ENCODE data around the gene NTN4.
A peak's percentile ranks its signal among the peaks of the same experiment; 100 is the strongest.
"Not testable (repeated sequence)": the region's sequence is repeated elsewhere in the genome, so short reads cannot be mapped to it uniquely, and the experiment has no call there.

The NTN4 gene

GRCh38 chr12:95759039-95759438, 31.5 kb downstream of the NTN4 start:
- H3K4ac ChIP-seq (ENCODE audit: low read depth, low read length) = no peak overlapping the region

GRCh38 chr12:95756362-95756761, 34.2 kb downstream of the NTN4 start:
- Histone ChIP-seq H3K18ac (ENCODE audit: low read length) (no peak overlapping the region), H4K5ac (ENCODE audit: low read length) (no peak overlapping the region), H3K4me1 (ENCODE audit: control insufficient read depth, low read depth, low read length) (peaks cover 7% of the 10 kb centered on the region), H3K27me3 (ENCODE audit: insufficient read depth, low read length, poor library complexity) (no peaks in the 10 kb centered on the region), H3K79me1 (ENCODE audit: low read length) (no peaks in the 10 kb centered on the region), H3K36me3 (ENCODE audit: control insufficient read depth, insufficient read depth, low read length) (no peaks in the 10 kb centered on the region), H3K9ac (ENCODE audit: low read length) (no peak overlapping the region), H3K23ac (ENCODE audit: low read length) (no peak overlapping the region), H3K4me2 (ENCODE audit: low read length) (no peak overlapping the region), H2BK15ac (replicated peaks; ENCODE audit: low read depth) (no peak overlapping the region), H3K4ac (ENCODE audit: low read depth, low read length) (no peak overlapping the region), H3K56ac (ENCODE audit: low read length) (no peak overlapping the region), H4K8ac (ENCODE audit: low read depth, low read length) (no peak overlapping the region), H3K4me3 (ENCODE audit: low read length) (no peak overlapping the region), H2AK5ac (ENCODE audit: low read length) (no peak overlapping the region), H2BK5ac (ENCODE audit: low read length) (no peak overlapping the region), H3K79me2 (ENCODE audit: control insufficient read depth, insufficient read depth, low read length) (no peaks in the 10 kb centered on the region), H2BK120ac (ENCODE audit: low read depth, low read length) (no peak overlapping the region), H3K27ac (ENCODE audit: low read depth, low read length) (no peak overlapping the region)
- no peak for DNase-seq
- no CpG with 5 or more reads among the region's 5 CpGs for WGBS (ENCODE audit: extremely low coverage, insufficient coverage, low lambda C conversion rate)

More at GRCh38 chr12:95759039-95759438, 31.5 kb downstream of the NTN4 start:
- H3K18ac ChIP-seq (ENCODE audit: low read length) = no peak overlapping the region
- H4K5ac ChIP-seq (ENCODE audit: low read length) = no peak overlapping the region
- H3K4me3 ChIP-seq (ENCODE audit: low read length) = no peak overlapping the region
- no peak overlapping the region for H2BK15ac ChIP-seq (replicated peaks; ENCODE audit: low read depth)
- peaks cover 7% of the 10 kb centered on the region for H3K4me1 ChIP-seq (ENCODE audit: control insufficient read depth, low read depth, low read length)
- no peak overlapping the region for H3K9ac ChIP-seq (ENCODE audit: low read length)
- no peak overlapping the region for H4K8ac ChIP-seq (ENCODE audit: low read depth, low read length)
- no peaks in the 10 kb centered on the region for H3K27me3 ChIP-seq (ENCODE audit: insufficient read depth, low read length, poor library complexity)
- H3K27ac ChIP-seq (ENCODE audit: low read depth, low read length) = no peak overlapping the region
- no peak overlapping the region for H3K23ac ChIP-seq (ENCODE audit: low read length)
- no peak overlapping the region for H2AK5ac ChIP-seq (ENCODE audit: low read length)
- H2BK5ac ChIP-seq (ENCODE audit: low read length) = no peak overlapping the region
- no peaks in the 10 kb centered on the region for H3K79me2 ChIP-seq (ENCODE audit: control insufficient read depth, insufficient read depth, low read length)
- no CpG with 5 or more reads among the region's 3 CpGs for WGBS (ENCODE audit: extremely low coverage, insufficient coverage, low lambda C conversion rate)
- no peaks in the 10 kb centered on the region for H3K79me1 ChIP-seq (ENCODE audit: low read length)
- no peak overlapping the region for H2BK120ac ChIP-seq (ENCODE audit: low read depth, low read length)
- no peak for DNase-seq
- H3K56ac ChIP-seq (ENCODE audit: low read length) = no peak overlapping the region
- no peak overlapping the region for H3K4me2 ChIP-seq (ENCODE audit: low read length)
- no peaks in the 10 kb centered on the region for H3K36me3 ChIP-seq (ENCODE audit: control insufficient read depth, insufficient read depth, low read length)

GRCh38 chr12:95755261-95755865, 35.2 kb downstream of the NTN4 start:
- Histone ChIP-seq H3K23ac (ENCODE audit: low read length) (no peak overlapping the region), H3K56ac (ENCODE audit: low read length) (peak overlapping the region; percentile 80), H3K4me1 (ENCODE audit: control insufficient read depth, low read depth, low read length) (peaks cover 7% of the 10 kb centered on the region), H3K36me3 (ENCODE audit: control insufficient read depth, insufficient read depth, low read length) (no peaks in the 10 kb centered on the region), H3K4me2 (ENCODE audit: low read length) (no peak overlapping the region), H3K4ac (ENCODE audit: low read depth, low read length) (peak overlapping the region; percentile 59), H3K79me1 (ENCODE audit: low read length) (no peaks in the 10 kb centered on the region), H3K27me3 (ENCODE audit: insufficient read depth, low read length, poor library complexity) (no peaks in the 10 kb centered on the region), H3K18ac (ENCODE audit: low read length) (peak overlapping the region; percentile 84), H4K8ac (ENCODE audit: low read depth, low read length) (peak overlapping the region; percentile 56), H2AK5ac (ENCODE audit: low read length) (peak overlapping the region; percentile 82), H3K9ac (ENCODE audit: low read length) (peak overlapping the region; percentile 44), H2BK120ac (ENCODE audit: low read depth, low read length) (peak overlapping the region; percentile 64), H3K4me3 (ENCODE audit: low read length) (no peak overlapping the region), H3K27ac (ENCODE audit: low read depth, low read length) (peak overlapping the region; percentile 70), H4K5ac (ENCODE audit: low read length) (no peak overlapping the region), H2BK15ac (replicated peaks; ENCODE audit: low read depth) (peak overlapping the region; percentile 45), H3K79me2 (ENCODE audit: control insufficient read depth, insufficient read depth, low read length) (no peaks in the 10 kb centered on the region), H2BK5ac (ENCODE audit: low read length) (peak overlapping the region; percentile 89)
- no CpG with 5 or more reads among the region's 6 CpGs for WGBS (ENCODE audit: extremely low coverage, insufficient coverage, low lambda C conversion rate)
- DNase-seq = peak; percentile 58

- not testable (repeated sequence) for H3K79me2 ChIP-seq (ENCODE audit: control insufficient read depth, insufficient read depth, low read length); H2BK5ac ChIP-seq (ENCODE audit: low read length); H3K27me3 ChIP-seq (ENCODE audit: insufficient read depth, low read length, poor library complexity); H3K4me3 ChIP-seq (ENCODE audit: low read length); H4K5ac ChIP-seq (ENCODE audit: low read length); H4K8ac ChIP-seq (ENCODE audit: low read depth, low read length); H2BK15ac ChIP-seq (replicated peaks; ENCODE audit: low read depth); H3K9ac ChIP-seq (ENCODE audit: low read length); H3K79me1 ChIP-seq (ENCODE audit: low read length); H2AK5ac ChIP-seq (ENCODE audit: low read length); H3K23ac ChIP-seq (ENCODE audit: low read length); H3K36me3 ChIP-seq (ENCODE audit: control insufficient read depth, insufficient read depth, low read length); H3K4me2 ChIP-seq (ENCODE audit: low read length); H3K4me1 ChIP-seq (ENCODE audit: control insufficient read depth, low read depth, low read length)
- Histone ChIP-seq H3K27ac (ENCODE audit: low read depth, low read length) (peak overlapping the region; percentile 81), H2BK120ac (ENCODE audit: low read depth, low read length) (peak overlapping the region; percentile 96), H3K56ac (ENCODE audit: low read length) (peak overlapping the region; percentile 69), H3K4ac (ENCODE audit: low read depth, low read length) (peak overlapping the region; percentile 16), H3K18ac (ENCODE audit: low read length) (peak overlapping the region; percentile 76)
- peak; percentile 75 for DNase-seq
- WGBS (ENCODE audit: extremely low coverage, insufficient coverage, low lambda C conversion rate) = no CpG with 5 or more reads among the region's 8 CpGs
These were observed 44.5 kb downstream of the NTN4 start for GRCh38 chr12:95746062-95746461.

GRCh38 chr12:95742586-95742985, 48.0 kb downstream of the NTN4 start:
- Histone ChIP-seq H3K4me3 (ENCODE audit: low read length) (no peak overlapping the region), H3K9ac (ENCODE audit: low read length) (no peak overlapping the region), H3K56ac (ENCODE audit: low read length) (no peak overlapping the region), H3K27me3 (ENCODE audit: insufficient read depth, low read length, poor library complexity) (no peaks in the 10 kb centered on the region), H3K27ac (ENCODE audit: low read depth, low read length) (no peak overlapping the region), H2BK120ac (ENCODE audit: low read depth, low read length) (no peak overlapping the region), H3K4me1 (ENCODE audit: control insufficient read depth, low read depth, low read length) (peaks cover 2% of the 10 kb centered on the region), H3K36me3 (ENCODE audit: control insufficient read depth, insufficient read depth, low read length) (no peaks in the 10 kb centered on the region), H3K79me2 (ENCODE audit: control insufficient read depth, insufficient read depth, low read length) (no peaks in the 10 kb centered on the region), H3K4me2 (ENCODE audit: low read length) (no peak overlapping the region), H3K4ac (ENCODE audit: low read depth, low read length) (no peak overlapping the region), H3K79me1 (ENCODE audit: low read length) (no peaks in the 10 kb centered on the region), H3K18ac (ENCODE audit: low read length) (no peak overlapping the region), H2BK15ac (replicated peaks; ENCODE audit: low read depth) (no peak overlapping the region), H4K5ac (ENCODE audit: low read length) (no peak overlapping the region), H3K23ac (ENCODE audit: low read length) (no peak overlapping the region), H4K8ac (ENCODE audit: low read depth, low read length) (no peak overlapping the region), H2BK5ac (ENCODE audit: low read length) (no peak overlapping the region), H2AK5ac (ENCODE audit: low read length) (peak overlapping the region; percentile 54)
- no peak for DNase-seq
- no CpG with 5 or more reads among the region's 4 CpGs for WGBS (ENCODE audit: extremely low coverage, insufficient coverage, low lambda C conversion rate)

GRCh38 chr12:95741635-95742034, 48.9 kb downstream of the NTN4 start:
- Histone ChIP-seq H2AK5ac (ENCODE audit: low read length) (no peak overlapping the region), H4K8ac (ENCODE audit: low read depth, low read length) (no peak overlapping the region), H3K79me2 (ENCODE audit: control insufficient read depth, insufficient read depth, low read length) (no peaks in the 10 kb centered on the region), H3K27me3 (ENCODE audit: insufficient read depth, low read length, poor library complexity) (no peaks in the 10 kb centered on the region), H3K4ac (ENCODE audit: low read depth, low read length) (no peak overlapping the region), H3K9ac (ENCODE audit: low read length) (no peak overlapping the region), H2BK5ac (ENCODE audit: low read length) (no peak overlapping the region), H3K79me1 (ENCODE audit: low read length) (no peaks in the 10 kb centered on the region), H4K5ac (ENCODE audit: low read length) (no peak overlapping the region), H3K18ac (ENCODE audit: low read length) (no peak overlapping the region), H2BK120ac (ENCODE audit: low read depth, low read length) (no peak overlapping the region), H3K56ac (ENCODE audit: low read length) (no peak overlapping the region), H3K4me2 (ENCODE audit: low read length) (no peak overlapping the region), H3K23ac (ENCODE audit: low read length) (no peak overlapping the region), H3K36me3 (ENCODE audit: control insufficient read depth, insufficient read depth, low read length) (no peaks in the 10 kb centered on the region), H3K4me3 (ENCODE audit: low read length) (no peak overlapping the region), H2BK15ac (replicated peaks; ENCODE audit: low read depth) (no peak overlapping the region), H3K27ac (ENCODE audit: low read depth, low read length) (no peak overlapping the region), H3K4me1 (ENCODE audit: control insufficient read depth, low read depth, low read length) (peaks cover 2% of the 10 kb centered on the region)
- no CpG with 5 or more reads among the region's 3 CpGs for WGBS (ENCODE audit: extremely low coverage, insufficient coverage, low lambda C conversion rate)
- no peak for DNase-seq
